GM18870 (cell line): ENCODE measurements around the gene TBC1D16.

Experiments
- ATAC-seq: cut with Tn5 transposase; IDR thresholded peaks from one replicate; pipeline ENCODE4 v1.9.1; 2021; ENCODE audit warnings: moderate library complexity; ENCODE audit not compliant: unreplicated experiment

The TBC1D16 gene

GRCh38 chr17:79990051-79990592 is 45.5 kb downstream of the TBC1D16 start:
- ATAC-seq, result no peak

DNA sequence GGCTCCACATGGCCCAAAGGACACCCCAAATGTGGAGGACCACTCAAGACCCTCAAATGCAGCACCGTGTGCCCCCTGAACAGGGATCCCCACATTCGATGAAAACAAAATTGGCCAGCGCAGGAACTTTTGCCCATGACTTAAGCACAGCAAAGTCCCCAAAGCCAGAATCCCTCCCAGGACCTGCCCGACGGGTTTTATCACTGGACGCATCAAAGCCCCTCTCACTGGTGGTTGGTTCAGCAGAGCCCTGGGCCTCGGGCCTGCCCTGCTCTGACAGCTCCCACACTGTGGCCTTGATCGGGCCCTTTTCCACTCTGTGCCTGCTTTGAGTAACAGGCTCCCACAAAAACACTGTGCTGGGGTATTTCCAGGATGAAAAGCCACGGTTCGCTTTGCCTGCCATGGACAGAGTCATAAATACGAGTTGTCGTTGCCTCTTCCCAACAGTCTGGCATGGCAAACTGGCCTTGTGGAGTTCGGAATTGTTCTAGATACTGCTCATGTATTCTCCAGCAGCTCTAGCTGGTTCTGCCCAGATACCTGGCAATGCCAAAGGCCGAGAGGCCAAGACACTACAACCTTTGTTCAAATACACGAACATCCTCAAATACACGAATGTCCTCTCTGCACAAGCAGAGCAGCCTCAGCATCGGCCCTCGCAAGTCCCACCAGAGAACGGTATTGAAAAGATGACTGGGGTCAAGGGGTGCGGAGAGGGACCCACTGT is 46.4 kb downstream of the TBC1D16 start:
- no peak for ATAC-seq

GRCh38 chr17:79988185-79988971 is 47.3 kb downstream of the TBC1D16 start:
- ATAC-seq, result no peak

- ATAC-seq, result no peak
Measured at GRCh38 chr17:79987935-79988184, 47.8 kb downstream of the TBC1D16 start.

DNA sequence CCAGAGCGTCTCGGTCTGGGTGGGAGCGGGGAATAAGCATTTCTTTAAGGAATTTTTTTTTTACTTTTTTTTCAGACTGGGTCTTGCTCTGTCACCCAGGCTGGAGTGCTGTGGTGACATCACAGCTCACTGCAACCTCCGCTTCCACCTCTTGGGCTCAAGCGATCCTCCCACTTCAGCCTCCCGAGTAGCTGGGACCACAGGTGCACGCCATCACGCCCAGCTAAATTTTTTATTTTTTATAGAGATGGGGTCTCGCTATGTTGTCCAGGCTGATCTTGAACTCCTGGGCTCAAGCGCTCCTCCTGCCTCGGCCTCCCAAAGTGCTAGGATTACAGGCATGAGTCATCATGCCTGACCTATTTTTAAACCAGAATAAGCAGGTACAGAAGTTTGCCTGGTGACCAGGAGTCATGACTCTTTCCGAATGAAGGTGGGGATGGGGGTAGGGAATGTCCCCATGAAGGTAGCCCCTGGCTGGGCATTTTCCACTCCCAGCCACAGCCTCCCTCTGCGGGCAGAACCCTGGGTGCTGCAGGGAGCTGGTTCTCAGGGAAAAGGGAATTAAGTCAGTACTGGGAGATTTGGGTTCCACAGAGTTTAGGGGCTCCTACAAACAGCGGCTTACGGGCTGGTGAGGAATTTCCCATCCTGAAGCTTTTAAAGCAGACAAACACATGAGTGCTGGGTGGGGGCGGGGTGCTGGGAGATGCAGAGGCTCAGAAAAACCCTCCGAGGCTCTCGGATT is 48.3 kb downstream of the TBC1D16 start:
- ATAC-seq, result no peak

DNA sequence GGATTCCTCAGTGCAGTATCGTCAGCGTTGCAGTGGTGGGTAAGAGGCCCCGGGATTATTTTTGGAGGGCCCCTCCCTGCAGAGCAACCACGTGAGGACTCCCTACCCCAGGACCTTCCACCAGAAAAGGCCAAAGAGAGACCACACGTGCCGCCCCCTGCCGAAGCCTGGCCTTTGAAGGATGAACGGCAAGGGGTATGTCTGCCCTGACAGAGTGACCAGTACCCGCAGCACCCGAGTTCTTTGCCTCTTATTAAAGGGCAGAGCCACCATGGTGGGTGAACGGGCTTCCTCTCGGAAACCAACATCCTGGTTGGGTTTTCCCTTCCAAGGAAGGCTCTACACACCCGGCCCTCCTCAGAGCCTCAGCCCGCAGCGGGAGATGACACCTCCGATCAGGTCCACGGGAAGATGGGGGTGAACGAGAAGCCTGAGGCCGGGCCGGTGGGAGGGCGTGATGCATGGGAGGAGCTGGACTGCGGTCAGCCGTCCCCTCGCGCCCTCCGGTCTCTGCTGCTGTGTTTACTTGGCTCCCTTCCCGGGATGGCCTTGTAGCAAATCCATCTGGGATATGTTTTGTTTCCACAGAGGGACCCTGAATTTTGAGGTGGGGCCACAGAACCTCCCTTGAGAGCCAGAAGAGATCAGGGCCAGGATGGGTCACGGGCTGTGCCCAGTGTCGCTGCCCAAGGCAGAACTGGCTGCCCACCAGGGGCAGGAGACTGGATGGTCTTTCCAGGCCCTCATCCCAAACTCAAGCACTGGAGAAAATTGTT is 49.1 kb downstream of the TBC1D16 start:
- no peak for ATAC-seq

GRCh38 chr17:79985943-79986391 is 49.7 kb downstream of the TBC1D16 start:
- no peak for ATAC-seq

DNA sequence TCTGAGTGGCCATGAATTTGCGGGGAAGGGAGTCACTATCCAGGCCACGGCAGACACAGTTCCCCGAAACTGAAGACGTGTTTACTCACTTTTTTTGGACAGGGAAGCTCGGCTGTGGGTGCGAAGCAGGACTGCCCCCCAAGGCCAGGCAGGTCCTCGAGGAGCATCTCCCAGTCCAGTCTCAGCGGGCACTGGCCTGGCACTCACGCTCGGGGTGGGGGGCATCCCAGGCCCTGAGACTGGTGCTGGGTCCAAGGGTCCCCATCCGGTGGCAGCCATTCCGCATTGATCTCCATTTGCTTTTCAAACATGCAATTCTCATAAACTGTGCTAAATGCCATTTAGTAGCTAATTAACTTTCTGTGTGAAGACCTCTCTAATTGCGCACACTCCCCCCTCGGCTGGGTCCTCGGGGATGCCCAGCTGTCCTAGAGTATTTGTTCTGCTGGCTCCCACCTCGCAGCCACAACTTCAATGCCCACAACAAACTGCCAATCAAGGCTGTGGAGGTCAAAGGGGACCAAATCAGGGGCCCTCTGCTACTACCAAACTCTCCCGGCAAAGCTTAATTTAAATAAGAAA is 50.2 kb downstream of the TBC1D16 start:
- no peak for ATAC-seq

DNA sequence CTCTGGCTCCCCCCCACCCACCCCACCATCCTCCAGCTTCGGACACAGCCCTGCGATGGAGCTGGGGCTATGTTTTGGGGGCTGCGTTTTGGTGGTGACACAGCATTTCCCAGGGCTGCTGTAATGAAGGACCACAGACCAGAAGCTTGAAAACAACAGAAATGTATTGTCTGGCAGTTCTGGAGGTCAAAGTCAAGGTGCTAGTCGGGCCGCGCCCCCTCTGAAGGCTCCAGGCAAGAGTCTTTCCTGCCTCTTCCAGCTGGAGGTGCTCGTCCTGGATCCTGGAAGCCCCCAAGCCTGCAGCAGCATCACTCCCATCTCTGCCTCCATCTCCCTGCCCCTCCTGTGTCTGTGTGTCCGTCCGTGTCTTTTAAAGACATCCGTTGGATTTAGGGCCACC is 50.8 kb downstream of the TBC1D16 start:
- ATAC-seq, result no peak

DNA sequence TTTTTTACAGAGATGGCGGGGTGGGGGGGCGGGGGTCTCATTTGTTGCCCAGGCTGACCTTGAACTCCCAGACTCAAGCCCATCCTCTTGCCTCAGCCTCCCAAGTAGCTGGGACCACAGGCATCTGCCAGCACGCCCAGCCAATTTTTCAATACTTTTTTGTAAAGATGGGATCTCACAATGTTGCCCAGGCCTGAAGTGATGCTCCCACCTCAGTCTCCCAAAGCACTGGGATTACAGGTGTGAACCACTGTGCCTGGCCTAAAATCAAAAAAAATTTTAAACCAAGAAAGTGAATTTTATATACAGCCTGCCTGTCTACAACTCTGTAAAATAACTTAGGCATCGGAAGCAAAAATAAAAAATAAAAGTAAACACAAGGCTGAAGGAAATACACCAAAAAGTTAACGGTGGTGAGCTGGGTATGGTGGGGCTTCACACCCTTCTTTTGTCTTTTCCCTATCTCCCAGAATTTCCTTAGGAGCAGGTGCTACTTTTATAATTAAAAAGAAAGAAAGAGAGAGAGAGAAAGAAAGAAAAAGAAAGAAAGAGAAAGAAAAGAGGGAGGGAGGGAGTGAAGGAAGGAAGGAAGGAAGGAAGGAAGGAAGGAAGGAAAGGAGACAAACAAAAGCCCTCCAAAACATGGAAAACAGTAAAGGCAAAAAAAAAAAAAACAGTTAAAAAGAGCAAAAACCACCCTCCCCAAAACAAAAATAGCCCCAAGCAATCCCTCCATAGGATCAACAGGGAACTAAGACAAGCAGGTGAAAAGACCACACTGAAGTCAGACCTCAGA is 51.4 kb downstream of the TBC1D16 start:
- ATAC-seq, result no peak

- no peak for ATAC-seq
Measured at GRCh38 chr17:79983456-79983855, 52.2 kb downstream of the TBC1D16 start.

DNA sequence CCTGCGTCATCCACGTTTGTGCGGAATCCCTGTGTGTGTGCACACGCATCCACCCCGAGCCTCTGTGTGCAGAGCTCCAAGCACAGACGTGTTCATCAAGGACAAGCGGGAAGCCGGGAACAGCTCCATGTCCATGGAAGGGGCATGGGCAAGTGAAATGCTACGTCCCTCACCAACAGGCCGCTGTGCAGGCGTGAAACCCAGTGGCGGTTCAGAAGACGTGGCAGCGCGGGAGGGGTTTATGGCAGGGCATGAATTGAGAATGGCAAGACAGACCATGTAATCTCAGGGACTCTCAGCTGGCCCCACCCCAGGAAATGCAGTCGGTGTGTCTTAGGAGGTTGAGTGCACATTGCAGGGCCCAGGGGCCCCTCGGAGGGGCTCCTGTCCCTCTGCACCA is 52.7 kb downstream of the TBC1D16 start:
- ATAC-seq, result no peak

GRCh38 chr17:79981661-79982101 is 54.0 kb downstream of the TBC1D16 start:
- ATAC-seq, result no peak

DNA sequence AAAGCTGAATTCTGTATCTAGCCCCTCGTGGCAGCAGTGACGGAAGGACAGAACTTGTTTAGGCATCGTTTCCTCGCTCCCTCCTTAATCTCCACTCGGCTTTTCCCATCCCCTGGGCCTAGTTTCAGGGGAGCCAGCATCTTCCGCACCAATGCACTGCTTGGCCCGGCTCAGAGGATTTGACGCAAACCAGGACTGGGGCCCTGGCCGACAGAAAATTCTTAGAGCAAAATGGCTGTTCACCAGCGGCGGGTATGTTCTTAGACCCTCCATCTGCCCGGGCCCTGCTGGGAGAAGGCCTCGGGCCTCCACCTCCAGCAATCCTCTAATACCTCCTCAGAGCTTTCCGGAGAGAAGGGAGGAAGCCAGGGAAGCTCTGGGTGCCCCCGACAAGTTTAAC is 54.6 kb downstream of the TBC1D16 start:
- ATAC-seq, result no peak

DNA sequence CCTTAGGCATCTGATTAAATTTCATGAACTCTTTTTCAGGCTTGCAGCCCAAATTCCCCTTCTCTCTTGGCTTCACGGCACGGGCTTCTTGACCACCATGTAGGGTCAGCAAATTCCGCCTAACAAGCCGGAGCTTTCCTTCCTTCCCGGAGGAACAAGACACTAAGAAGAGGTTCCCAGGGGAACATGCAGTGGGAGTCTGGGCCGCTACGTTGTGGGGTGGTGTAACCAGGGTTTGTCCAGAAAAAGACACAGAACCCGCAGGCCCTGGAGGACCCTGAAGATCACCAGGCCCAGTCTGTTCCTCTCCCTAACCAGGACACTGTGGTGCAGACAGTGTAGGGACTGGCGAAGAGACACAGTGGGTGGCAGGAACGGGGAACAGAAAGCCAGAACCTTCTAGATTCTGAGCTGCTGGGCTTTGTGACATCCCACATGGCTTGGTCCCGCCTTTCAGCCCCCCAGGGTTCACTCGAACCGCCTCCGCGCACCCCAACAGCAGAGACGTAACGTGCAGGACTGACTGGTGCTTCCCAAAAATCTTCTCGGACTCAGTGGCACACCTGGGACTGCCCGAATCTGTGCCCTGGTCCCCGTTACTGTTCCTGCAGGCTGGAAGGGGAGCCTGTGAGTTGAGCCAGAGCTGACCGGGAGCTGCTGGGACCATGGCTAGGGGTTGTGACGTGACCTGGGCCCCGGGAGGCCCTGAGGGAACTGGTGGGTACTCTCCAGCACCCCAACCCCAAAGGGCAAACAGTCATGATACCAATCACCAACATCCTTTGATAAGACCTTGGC is 55.2 kb downstream of the TBC1D16 start:
- no peak for ATAC-seq

DNA sequence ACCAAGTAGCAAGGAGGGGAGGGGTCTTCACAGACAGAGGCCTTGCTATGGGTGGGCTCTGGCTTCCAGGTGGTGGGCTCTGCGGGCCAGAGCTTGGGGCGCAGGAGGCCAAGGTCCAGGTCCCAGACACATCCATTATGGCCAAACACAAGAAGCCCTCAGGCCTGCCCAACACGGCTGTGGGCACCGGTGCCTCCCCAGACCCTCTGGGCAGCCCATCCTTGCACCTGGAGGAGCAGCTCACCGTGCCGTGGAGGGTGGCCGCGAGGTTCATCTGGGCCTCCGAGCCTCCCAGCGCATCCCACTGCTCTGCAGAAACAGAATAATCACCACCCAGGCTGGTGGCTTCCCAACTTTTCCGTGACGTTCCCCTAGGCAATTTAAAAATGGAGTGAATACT is 55.9 kb downstream of the TBC1D16 start:
- ATAC-seq, result no peak

GRCh38 chr17:79979221-79979741 is 56.4 kb downstream of the TBC1D16 start:
- no peak for ATAC-seq

DNA sequence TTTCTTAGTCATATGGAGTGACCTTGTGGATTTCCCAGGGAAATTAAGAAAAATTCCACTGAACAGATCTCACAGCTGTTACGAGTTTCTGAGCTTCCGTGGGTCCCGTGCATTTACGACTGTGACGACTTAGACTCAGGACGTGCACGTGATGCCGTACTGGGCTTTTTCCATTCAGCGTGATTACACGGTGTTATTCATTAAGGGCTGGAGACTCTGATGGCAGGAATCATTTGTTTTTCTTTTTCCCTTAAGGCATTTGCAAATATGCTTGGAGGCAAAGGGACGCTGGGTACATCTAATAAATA is 57.2 kb downstream of the TBC1D16 start:
- no peak for ATAC-seq
